NCI-H2029 (cell line): Measurements from ENCODE around the gene EPS8.

Source experiments
- DNase-seq: peaks from one replicate; lab custom pipeline; 2025; lab: John Stamatoyannopoulos, UW

The EPS8 gene

DNA sequence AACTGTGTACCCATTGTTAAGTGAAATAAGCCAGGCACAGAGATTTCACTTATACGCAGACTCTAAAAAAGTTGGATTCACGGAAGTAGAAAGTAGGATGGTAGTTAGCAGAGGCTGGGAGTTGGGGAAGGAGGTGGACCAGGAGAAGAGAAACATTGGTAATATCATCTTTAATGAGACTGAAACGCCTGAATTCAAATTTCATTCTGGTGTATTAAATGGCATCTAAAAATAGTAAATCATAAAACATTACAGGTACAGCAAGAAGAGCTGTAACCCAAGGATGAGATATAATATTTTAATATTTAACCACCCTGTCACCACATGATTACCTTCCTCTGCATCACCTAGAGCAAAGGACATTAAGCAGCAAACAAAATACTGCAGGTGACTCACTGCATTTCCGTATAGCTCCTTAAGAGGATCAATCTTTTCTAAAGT lies 99.4 kb downstream of the EPS8 start:
- no peak for DNase-seq

GRCh38 chr12:15688838-15689625 lies 100.2 kb downstream of the EPS8 start:
- no peak for DNase-seq

- DNase-seq = no peak
Measured at GRCh38 chr12:15688202-15688736, 100.9 kb downstream of the EPS8 start.

- no peak for DNase-seq
Measured at GRCh38 chr12:15687583-15687982, 101.6 kb downstream of the EPS8 start.

DNA sequence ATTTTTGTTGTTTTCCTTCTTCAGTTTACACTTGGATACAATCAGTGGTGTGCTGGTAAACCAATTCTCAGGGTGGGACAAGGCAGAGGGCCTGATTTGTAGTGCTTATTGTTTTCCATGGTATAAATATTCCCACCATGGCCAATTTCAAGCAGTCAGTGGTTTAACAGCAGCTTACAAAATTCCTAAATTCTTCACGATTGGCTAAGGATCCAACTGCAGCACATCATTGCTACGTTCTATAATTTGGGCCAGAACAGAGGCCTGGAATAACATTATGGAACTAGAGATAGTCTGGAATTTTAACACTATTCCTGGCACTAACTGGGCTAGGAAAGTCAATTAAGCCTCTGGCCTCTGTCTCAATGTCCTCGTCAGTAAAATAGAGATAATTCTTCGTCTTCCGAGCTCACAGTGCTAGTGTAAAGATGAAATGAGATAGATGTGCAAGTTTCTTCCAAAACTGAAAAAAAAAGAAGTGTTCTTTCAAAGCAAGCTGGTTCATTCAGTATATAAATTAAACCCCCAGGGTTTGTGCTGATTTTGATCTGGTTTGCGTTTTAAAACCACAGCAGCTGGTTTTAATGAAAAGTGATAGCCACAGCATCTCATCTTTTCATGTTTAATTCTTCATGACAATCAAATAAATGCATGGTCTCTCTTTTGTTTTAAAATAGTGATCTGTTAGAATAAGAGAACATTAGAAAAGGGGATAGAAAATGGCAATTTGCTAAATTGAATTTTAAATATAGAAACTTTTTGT lies 104.1 kb downstream of the EPS8 start:
- no peak for DNase-seq

DNA sequence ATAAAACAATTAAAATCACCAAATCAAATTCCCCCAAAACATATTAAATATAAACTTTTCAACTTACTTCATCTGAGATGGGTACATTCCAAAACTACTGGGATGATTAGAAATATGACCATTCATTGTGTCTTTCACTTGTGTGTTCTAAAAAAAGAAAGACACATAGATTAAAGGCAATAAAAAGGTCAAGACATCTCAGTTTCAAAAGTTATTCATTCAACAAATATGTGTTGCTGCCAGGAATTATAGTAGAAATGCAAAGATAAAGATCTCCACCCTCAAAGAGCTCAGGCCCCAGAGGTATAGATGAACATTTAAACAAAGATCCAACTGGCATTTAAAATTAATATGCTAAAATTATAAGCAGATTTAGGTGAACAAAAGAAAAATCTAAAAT lies 106.4 kb downstream of the EPS8 start:
- DNase-seq = no peak

- DNase-seq = no peak
Measured at GRCh38 chr12:15679151-15679550, 110.0 kb downstream of the EPS8 start.

- no peak for DNase-seq
Measured at GRCh38 chr12:15677726-15678201, 111.4 kb downstream of the EPS8 start.

- no peak for DNase-seq
Measured at GRCh38 chr12:15677228-15677627, 112.0 kb downstream of the EPS8 start.

DNA sequence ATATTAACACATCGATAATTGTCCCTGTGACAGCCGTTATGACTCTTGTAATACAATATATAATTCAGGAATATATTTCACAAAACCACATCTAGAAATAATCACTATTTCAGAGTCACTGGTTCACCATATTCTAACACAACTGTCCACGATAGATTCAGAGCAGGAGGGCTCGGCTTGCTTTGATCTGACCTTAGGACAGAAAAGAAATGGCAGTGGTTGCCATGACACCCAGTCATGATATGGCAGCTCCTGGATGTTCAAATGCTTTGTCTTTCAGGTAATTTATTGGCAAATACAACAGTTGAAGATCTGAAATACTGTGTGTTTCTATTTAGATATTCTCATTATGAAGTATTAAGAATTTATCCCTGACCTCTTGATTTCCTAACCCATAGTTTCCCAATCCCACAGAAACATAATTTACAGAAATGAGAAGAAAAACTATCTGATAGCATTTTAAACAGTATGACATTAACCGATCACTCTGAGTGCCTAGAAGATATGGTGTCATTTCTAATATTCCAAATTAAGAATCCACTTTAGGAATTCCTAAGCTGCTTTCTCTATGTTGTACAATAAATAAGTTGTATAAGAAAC lies 116.4 kb downstream of the EPS8 start:
- no peak for DNase-seq

GRCh38 chr12:15670756-15671155 lies 118.4 kb downstream of the EPS8 start:
- no peak for DNase-seq

GRCh38 chr12:15669256-15669948 lies 119.8 kb downstream of the EPS8 start:
- DNase-seq = no peak

DNA sequence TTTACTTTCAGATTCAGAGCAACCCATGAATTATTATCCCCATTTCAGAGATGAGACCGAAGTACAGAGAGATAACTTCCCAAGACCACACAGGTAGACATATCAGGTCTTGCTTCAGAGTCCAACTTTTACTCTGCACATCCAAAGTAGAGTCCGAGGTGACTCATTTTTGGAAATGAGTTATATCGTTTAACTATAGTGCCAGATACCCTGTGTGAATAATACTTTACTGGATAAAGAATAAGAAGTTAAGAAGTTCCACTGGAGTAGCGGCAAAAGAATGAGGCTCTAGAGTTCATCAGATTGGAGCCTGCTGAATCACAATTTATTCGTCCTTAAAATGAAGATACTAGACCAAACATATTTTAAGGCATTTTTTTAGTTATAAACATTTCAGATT lies 124.7 kb downstream of the EPS8 start:
- no peak for DNase-seq

DNA sequence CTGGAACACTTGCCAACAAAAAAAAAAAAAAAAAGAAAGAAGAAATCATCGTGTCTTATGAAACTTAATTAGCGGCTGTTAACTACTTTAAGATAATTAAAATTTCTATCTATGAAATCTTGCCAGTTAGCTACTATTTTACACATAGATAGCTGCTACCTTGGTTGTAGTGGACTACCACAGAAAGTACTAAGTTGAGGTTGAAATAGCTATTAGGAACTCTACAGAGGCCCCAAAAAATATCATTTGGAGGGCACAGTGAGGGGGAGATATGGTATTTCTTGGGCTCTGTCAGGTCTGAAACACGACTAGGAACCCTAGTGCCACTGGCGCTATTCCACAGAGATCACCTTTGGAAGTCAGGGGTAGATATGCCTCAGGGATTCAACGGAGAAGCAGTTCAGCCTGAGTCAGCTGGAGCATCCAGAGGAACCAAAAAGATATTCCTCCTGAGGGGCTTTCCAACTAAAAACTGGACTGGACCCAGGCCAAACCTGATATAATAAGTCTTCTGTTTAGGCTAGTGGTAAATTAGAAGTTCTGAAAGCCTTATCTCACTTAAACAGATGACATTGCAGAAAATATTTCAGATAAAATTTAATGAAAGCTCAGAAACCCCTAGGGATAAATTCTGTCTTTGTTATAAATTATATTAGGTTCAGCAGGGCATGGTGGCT lies 126.1 kb downstream of the EPS8 start:
- DNase-seq = no peak

DNA sequence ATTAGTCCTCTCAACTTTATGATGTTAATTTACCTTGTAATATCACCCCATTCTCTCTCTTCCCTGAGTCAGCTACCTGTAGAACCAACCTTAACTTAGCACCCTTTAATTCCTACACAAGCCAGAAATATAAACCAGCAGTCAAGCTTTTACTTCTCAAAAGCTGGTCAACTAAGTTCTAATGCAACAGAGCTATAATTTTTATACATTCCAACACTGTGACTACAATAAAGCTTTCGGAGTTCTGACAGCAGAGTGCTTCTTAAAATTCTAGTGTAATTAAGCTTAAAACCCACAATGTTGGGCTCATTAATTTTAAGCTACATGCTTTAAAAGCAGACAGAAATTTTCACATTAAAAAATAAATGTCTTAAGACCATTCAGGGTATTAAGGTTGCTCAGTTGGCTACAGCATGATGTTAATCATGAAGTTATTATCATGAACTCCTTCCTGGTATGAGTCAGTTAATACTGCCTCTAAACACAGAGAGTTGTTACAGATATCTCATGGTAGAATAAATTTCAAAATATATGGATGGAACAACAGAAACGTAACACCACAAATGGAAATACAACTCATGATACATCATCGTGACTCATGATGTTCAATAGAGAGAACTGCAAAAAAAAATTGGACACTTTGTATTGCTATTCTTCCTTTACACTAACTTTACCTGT lies 126.7 kb downstream of the EPS8 start:
- DNase-seq = no peak

DNA sequence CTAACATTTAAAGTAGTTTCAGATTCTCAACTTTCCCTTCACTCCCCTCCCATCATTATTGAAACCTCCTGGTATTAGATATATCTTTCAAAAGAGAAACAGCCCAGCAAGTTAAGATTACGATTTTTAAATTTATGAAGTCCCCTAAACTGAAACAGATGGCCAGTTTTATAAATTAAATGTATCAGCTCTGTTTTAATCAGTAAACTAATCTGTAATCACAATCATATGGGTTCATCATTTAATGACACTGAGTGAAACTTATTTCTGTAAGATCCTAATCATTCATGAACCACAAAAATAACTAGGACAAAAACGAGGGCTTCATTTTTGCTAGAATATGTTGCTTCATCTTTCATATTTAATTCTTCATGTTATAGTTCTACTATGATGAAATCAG lies 137.8 kb downstream of the EPS8 start:
- DNase-seq = no peak

DNA sequence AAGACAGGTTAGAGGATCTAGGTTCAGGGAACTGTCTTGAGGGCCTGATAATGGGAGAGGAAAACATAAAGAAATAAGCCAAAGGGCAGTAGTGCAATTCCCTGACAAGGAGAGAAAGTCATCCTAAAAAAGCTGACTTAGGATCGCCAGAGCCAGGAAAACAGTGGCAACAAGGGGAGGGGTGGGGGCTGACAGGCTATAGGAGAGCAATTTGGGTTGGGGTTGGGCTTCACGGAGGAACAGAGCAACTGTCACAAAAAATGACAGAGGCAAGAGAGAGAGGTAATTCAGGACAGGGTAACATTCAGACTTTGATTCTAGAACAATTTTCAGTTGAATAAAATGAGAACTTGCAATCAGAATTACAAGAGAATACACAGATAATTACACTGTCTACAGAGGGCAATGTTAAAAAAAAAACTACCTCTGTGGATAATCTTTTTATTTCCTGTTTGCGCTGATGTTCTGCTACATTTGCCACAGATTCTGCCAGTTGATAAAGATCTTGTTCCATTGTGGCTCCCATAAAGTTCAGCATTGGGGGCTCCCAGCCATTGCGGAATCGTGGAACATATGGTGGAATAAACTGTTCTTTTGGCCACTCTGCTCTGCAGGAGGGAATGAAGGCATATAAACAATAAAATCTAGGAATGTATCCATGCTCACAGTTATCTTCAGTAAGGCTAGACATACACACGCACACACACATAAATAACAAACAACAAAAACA lies 138.6 kb downstream of the EPS8 start:
- no peak for DNase-seq

GRCh38 chr12:15649347-15649746 lies 139.8 kb downstream of the EPS8 start:
- DNase-seq = no peak

DNA sequence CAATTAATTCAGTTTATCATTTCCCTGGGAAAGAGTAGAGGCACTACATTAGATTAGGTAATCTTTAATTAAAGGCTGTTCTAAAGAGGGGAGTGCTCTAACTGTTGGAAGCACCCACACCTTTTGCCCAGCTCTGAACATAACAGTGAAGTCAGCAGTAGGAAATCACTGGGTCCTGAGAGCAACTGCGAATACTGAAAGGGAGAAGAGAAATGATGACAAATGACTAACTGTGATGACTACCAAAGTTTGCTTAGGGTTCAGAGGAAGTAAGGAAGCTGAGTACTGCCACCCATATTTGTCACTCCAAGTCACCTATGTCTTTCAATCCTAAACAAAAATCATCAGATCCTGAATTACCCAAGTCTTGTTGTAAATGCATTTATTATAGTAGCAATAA lies 140.6 kb downstream of the EPS8 start:
- DNase-seq = no peak

DNA sequence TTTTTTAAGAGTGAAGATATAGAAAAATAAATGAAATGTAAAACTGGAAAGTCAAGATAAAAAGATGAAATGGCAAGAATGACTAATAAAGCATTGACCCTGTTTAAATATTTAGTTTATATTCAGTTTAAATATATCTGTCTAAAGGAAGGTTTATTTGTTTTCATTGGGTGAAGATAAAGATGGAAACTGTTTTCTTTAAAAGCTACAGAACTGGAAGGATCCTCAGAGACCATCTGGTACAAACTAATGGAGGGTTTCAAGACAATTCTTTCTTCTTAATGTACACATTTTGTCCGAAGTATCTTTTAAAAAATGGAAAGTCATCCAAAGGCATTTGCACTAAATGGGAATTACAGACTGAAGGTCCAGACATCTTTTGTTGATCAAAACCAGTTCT lies 142.6 kb downstream of the EPS8 start:
- no peak for DNase-seq
